Measurements from ENCODE around the gene TRIM63.

- TF ChIP-seq CBX5 (IDR thresholded peaks at IDR 0.05; ENCODE audit: low read depth, low read length) (no peak), POLR2AphosphoS5 (IDR thresholded peaks at IDR 0.05; ENCODE audit: low read depth, low read length) (no peak), JUND (IDR thresholded peaks at IDR 0.05; ENCODE audit: low read length) (no peak), CTCF (IDR thresholded peaks at IDR 0.05; ENCODE audit: control extremely low read depth in 1 of 3, insufficient read depth in 1 of 3, low read depth in 1 of 3, low read length in 3 of 3) (no peak), CEBPB (IDR thresholded peaks at IDR 0.05; ENCODE audit: low read depth, low read length) (no peak), EP300 (IDR thresholded peaks at IDR 0.05; ENCODE audit: borderline replicate concordance in 1 of 2, low read depth in 2 of 2, low read length in 2 of 2) (no peak), POLR2A (IDR thresholded peaks at IDR 0.05; ENCODE audit: control extremely low read depth in 1 of 2, low read depth in 2 of 2, low read length in 2 of 2) (no peak), RXRA (IDR thresholded peaks at IDR 0.05; ENCODE audit: insufficient read depth, low read depth, low read length) (no peak), USF2 (IDR thresholded peaks at IDR 0.05; ENCODE audit: low read length) (no peak), GTF2F1 (IDR thresholded peaks at IDR 0.05; ENCODE audit: borderline replicate concordance, low read depth, low read length) (no peak)
Measured at GRCh38 chr1:26023009-26023408, 44.4 kb downstream of the TRIM63 start.

Measured in H1 (cell line).